DMS 273 (cell line): ENCODE results near the gene DNAH11.

Experiments
- DNase-seq: peaks from one replicate; lab custom pipeline; 2025; ENCODE audit not compliant: unreplicated experiment; lab: John Stamatoyannopoulos, UW

The DNAH11 gene

GRCh38 chr7:21547501-21547900, 4.7 kb downstream of the DNAH11 start:
- no peak for DNase-seq

- DNase-seq: no peak
These were observed 5.7 kb downstream of the DNAH11 start for GRCh38 chr7:21548491-21548890.

GRCh38 chr7:21550076-21550475, 7.2 kb downstream of the DNAH11 start:
- DNase-seq: no peak

GRCh38 chr7:21550821-21551531, 8.1 kb downstream of the DNAH11 start:
- DNase-seq: no peak

DNA sequence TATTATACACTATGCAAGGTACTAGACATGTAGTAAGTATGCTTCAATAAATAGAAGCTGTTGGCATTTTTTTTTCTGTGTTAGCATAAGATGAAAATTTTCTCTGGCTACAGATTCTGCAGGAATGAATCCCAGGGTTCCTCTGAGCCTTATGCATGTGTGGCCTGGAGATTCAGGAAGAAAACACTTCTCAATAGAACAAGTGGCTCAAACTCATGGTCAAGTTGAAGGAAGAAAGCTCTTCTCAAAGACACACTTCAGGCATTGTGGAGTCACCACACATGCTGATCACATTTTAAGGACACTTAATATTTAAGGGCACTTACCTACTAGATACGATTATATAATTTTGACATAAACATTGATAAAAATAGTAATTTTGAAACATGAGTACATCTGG, 19.5 kb downstream of the DNAH11 start:
- no peak for DNase-seq

- no peak for DNase-seq
These were observed 22.8 kb downstream of the DNAH11 start for GRCh38 chr7:21565614-21566013.

- peak; percentile 11 for DNase-seq
These were observed 23.3 kb downstream of the DNAH11 start for GRCh38 chr7:21566094-21566493.

DNA sequence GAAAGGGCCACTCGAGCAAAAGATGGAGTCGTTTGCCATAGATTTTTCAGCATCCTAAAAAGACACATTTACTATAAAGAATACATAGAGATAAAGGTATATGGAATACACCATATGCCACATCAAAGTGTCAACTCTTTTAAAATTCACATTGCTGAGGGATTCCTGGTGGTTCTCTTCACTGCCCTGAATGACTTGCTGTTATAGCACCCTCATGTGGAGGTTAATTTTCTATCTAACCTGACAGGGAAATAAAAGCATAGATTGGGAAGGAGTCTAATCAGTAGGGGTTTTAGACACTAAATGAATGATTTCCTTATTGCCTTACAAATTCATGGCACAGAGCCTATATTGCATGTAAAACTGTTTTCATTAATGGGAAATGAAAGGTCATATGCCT, 25.9 kb downstream of the DNAH11 start:
- DNase-seq: peak; percentile 58

DNA sequence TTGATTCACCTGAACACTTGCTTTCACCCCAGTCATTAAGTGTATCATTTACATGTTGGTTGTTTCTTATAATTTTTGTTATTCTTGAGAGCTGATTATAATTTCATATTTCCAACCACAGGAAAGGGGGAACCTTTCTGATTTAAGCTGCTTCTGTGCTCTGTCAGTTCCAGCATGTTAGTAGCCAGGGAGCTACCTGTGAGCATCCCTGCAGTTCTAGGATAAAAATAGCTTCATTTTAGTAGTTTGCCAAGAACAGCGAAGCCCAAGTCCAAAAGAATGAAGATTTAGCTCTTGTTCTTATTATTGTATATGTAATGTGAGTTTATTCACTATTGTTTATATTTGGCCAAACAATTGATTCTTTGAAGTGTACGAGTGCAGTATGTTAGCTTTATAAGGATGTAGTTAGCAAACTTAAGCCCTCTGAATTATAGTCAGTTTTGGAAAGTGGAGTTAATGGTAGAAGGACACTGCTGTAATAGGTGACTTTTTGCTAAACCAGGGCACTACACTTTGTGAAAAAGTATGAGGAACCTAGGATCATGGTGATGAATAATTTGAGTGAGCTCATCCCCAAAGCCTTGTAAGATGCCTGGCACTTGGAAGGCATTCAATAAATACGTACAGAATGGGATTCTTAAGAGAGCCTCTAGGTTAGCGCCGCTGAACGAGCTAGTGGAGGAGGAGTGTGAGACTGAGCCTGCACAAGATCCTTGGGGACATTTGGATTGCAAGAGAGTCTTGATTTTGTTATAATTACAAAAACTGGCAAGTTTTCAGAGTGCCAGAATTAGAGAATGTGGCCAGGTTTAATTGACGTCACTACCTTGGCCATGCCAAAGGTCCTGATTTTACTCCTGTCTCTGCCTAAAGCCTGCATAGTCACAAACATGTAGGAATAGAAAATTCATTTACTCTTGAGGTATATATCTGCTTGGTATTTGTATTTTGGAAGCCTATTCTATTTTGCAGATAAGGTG, 29.8 kb downstream of the DNAH11 start:
- no peak for DNase-seq

DNA sequence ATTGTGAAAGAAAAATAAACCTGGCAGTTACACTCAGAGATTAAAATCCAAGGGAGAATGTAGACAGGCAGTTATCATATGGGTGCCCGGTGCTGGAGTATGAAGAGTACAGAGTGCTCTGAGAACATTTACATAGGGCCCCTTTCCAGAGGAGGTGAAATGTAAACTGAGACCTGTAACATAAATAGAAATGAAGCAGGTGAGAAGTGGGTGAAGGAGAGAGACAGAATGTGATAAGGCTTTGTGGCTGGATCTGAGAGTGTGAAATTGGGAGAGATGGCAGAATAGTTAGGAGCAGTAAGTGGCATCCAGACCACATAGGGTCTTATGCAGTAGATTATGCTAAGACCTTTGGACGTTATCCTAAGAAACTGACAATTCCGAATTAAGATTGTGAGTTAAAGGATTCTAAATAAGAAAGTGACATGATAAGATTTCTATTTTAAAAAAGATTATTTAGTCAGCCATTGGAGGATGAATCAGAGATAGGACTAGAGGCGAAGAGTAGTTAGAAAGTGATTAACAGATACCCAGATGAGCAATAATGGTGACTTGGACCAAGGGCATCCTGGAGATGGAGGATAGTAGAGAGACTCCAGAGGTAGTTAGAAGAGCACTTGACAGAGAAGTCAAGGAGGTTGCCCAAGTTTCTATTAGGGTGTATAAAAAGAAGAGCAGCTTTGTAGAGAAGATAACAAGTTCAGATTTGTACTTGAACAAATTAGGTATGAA, 36.7 kb downstream of the DNAH11 start:
- DNase-seq: no peak

DNA sequence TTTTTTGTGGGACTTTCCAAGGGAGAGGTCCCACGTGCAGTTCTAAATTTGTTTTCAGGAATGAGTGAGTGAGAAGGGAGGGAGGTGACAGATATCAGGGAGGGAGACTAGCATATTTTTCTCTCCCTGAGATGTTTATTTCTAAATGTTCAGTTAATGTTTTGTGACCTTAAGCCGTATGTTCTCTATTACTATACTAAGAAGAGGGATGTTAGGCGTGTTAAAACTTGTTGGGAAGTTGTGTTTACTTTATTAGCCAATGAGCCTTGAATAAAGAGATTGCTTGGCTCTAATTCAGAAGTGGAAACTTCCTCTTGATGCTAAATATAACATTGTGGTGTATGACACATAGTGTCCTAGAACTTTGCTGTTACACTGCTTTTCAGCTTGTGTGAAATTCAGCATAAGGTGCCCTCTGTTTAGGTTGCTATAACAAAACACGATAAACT, 37.3 kb downstream of the DNAH11 start:
- peak; percentile 62 for DNase-seq

- DNase-seq: no peak
These were observed 42.4 kb downstream of the DNAH11 start for GRCh38 chr7:21585070-21585724.

GRCh38 chr7:21587139-21587784, 44.4 kb downstream of the DNAH11 start:
- no peak for DNase-seq

- DNase-seq: no peak
These were observed 54.0 kb downstream of the DNAH11 start for GRCh38 chr7:21596801-21597200.

DNA sequence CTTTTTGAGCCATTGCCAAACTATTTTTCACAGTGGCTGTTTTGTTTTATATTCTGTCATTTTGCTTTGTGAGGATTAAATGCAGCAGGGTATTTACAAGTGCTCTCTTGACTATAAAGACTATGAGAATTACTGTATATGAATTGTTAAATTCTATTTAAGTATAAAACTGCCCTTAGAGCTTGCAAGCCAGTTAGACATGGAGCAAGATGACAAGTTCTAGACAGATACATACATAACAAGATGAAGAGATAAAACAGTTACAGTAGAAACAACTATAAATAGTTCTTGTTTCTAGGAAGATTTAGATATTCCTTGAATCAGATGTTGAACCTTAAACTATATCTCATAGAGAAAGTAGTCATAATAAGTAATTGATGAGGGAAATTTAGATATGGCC, 60.6 kb downstream of the DNAH11 start:
- DNase-seq: no peak

DNA sequence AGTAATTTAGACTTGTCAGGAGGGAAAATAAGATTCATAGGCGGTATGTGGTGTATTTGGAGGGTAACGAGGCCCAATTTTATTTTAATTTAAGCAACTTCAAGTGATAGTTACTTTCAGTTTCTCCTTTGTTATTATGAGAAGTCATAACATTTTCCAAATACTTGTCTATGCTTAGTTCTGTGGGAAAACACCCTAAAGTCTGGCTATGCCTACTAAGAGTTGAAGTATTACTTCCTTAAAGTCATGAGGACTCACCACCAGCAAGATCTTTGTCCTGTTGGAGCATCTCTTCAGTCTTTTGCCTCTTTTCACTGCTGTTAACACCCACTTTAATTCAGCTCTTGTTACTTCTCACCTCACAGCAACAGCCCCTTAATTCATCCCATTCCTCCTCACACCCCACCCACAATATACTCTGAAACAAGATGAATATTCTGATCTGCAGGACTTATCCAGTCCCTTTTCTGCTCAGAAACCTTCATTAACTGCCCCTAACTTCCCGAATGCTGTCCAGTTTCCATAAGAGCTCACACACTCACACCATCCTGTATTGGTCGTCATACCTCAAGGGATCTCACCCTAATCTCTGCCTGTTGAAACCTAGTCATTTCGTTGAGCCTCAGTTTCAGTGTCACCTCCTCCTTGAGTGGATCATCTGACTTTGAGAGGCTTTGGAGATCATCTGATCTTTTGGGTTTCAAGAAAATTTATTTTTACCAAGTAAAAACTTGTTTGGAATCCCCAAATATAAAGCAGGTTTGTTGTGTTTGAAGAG, 61.3 kb downstream of the DNAH11 start:
- DNase-seq: no peak

GRCh38 chr7:21605008-21605585, 62.3 kb downstream of the DNAH11 start:
- no peak for DNase-seq

- no peak for DNase-seq
These were observed 65.6 kb downstream of the DNAH11 start for GRCh38 chr7:21608465-21608864.

DNA sequence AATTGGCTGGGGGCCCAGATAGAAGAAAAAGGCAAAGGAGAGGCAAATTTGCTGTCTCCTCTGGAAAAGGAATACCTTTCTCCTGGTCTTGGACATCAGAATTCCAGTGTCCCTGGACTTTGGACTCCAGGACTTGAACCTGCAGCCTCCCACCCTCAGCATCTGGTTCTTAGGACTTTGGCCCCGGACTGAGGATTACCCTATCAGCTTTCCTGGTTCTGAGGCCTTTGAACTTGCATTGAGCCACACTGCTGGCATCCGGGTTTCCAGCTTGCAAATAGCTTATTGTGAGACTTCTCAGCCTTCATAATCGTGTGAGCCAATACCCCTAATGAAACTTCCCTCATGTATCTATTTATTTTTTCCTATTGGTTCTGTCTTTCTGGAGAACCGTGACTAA, 68.3 kb downstream of the DNAH11 start:
- DNase-seq: no peak
